ENCODE results near the gene KIF26B.

KIF26B gene

DNA sequence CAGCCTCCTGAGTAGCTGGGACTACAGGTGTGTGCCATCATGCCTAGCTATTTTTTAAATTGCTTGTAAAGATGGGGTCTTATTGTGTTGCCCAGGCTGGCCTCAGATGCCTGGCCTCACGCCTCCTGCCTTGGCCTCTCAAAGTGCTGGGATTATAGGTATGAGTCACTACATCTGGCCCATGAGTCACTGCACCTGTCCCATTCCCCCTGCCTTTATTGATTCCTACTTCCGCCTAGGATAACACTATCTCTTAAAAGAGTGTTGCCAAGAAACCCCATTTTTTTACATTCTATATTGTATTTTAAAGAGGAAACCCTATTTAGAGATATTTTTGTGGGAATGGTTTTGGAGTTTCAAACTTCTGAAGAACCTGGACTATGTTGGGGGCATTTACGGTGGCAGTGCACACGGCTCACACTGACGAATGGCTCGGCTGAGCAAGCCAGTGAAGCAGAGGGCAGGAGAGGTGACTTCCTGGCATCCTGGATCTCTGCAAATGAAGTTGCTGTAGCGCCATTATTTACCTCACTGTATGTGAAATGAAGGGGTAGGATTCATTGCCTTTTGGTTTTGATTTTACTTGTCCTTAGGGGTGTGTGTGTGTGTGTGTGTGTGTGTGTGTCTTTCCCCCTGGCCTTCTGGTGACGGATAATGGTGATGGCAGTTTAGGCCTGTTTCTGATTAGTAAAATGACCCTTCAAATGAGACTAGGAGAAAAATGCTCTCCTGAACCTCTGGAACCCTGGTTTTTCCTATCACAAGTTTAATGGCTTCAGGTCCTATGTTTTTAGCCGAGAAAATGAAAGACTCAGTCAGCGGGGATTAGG lies 22.5 kb downstream of the KIF26B start:
- Histone ChIP-seq H3K9me3 (ENCODE audit: insufficient read depth, low read length) (no peaks in the 10 kb centered on the region), H3K4me3 (ENCODE audit: low read length) (no peak overlapping the region), H4K20me1 (ENCODE audit: insufficient read depth, low read length) (no peaks in the 10 kb centered on the region), H3K27me3 (ENCODE audit: low read depth, low read length) (no peaks in the 10 kb centered on the region), H3K4me1 (ENCODE audit: low read length) (no peaks in the 10 kb centered on the region), H3K79me2 (ENCODE audit: low read length) (no peaks in the 10 kb centered on the region), H3K27ac (ENCODE audit: low read length) (no peak overlapping the region), H2AFZ (ENCODE audit: low read depth, low read length) (no peak overlapping the region), H3K36me3 (replicated peaks; ENCODE audit: low read depth, low read length) (no peaks in the 10 kb centered on the region), H3K4me2 (ENCODE audit: low read length) (no peak overlapping the region), H3K9ac (ENCODE audit: low read length) (no peak overlapping the region)
- no peak for TF ChIP-seq EZH2phosphoT487 (IDR thresholded peaks at IDR 0.05; ENCODE audit: low read depth)
- TF ChIP-seq, protein P1, sequence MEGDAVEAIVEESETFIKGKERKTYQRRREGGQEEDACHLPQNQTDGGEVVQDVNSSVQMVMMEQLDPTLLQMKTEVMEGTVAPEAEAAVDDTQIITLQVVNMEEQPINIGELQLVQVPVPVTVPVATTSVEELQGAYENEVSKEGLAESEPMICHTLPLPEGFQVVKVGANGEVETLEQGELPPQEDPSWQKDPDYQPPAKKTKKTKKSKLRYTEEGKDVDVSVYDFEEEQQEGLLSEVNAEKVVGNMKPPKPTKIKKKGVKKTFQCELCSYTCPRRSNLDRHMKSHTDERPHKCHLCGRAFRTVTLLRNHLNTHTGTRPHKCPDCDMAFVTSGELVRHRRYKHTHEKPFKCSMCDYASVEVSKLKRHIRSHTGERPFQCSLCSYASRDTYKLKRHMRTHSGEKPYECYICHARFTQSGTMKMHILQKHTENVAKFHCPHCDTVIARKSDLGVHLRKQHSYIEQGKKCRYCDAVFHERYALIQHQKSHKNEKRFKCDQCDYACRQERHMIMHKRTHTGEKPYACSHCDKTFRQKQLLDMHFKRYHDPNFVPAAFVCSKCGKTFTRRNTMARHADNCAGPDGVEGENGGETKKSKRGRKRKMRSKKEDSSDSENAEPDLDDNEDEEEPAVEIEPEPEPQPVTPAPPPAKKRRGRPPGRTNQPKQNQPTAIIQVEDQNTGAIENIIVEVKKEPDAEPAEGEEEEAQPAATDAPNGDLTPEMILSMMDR (IDR thresholded peaks at IDR 0.05; ENCODE audit: low read depth, low read length) = no peak

DNA sequence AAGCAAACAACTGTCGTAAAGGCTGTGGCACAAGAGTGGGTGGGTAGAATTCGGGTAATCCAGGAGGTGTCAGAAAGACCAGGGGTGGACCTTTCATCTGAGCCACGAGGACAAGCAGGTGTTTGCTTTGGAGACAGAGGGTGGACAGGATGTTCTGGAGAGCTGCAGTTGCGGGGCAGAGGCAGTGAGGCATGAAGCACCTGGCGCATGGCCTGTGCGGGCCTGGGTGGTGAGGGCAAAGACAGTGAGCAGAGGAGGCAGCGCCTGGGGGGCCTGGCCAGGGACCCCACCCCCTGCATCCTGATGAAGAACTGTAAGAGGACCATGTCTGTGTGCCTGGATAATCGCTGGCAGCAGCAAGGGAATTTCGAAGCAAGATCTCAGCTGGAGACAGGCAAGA lies 24.9 kb downstream of the KIF26B start:
- no peak overlapping the region for H2AFZ ChIP-seq (ENCODE audit: low read depth, low read length)
- TF ChIP-seq, protein P1 (IDR thresholded peaks at IDR 0.05; ENCODE audit: low read depth, low read length) = no peak
- TF ChIP-seq EZH2phosphoT487 (IDR thresholded peaks at IDR 0.05; ENCODE audit: low read depth) = no peak
- no peak overlapping the region for H3K4me3 ChIP-seq (ENCODE audit: low read length)
- H3K9ac ChIP-seq (ENCODE audit: low read length) = no peak overlapping the region
- H3K27me3 ChIP-seq (ENCODE audit: low read depth, low read length) = peaks cover 4% of the 10 kb centered on the region; the same call in 1 of the 2 replicates
- H3K27ac ChIP-seq (ENCODE audit: low read length) = no peak overlapping the region
- H3K4me2 ChIP-seq (ENCODE audit: low read length) = no peak overlapping the region
- no peaks in the 10 kb centered on the region for H3K4me1 ChIP-seq (ENCODE audit: low read length)
- H3K79me2 ChIP-seq (ENCODE audit: low read length) = no peaks in the 10 kb centered on the region
- H3K9me3 ChIP-seq (ENCODE audit: insufficient read depth, low read length) = no peaks in the 10 kb centered on the region
- no peaks in the 10 kb centered on the region for H4K20me1 ChIP-seq (ENCODE audit: insufficient read depth, low read length)
- H3K36me3 ChIP-seq (replicated peaks; ENCODE audit: low read depth, low read length) = no peaks in the 10 kb centered on the region

DNA sequence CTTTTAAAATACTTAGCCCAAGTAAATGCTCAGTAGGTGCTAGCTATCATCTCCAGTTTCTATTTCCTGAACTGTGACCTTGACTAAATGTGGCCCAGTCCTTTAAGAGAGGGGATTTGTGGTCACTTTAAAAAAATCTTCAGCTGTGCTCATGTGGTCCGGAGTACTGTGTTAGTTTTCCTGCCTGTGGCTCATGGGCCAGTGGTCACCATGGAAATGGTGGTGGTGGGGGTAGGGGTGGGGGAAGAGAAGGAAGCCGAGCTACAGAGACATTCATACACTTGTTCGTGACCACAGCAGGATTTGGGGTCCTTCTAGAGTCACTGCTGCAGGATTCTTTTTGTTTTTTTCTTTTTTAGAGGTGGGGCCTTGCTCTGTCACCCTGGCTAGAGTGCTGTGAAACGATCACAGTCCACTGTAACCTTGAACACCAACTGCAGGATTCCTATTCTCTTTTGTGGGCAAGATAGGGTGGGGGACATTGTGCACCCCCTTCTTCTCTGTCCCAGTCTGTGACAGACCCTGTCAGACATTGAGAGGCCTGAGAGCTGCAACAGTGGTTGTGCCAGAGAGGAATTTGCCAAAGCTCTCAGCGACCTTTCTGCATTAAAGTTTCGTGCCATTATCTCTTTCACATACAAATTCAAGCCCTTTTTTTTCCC lies 25.8 kb downstream of the KIF26B start:
- Histone ChIP-seq H3K4me1 (ENCODE audit: low read length) (no peaks in the 10 kb centered on the region), H3K4me2 (ENCODE audit: low read length) (no peak overlapping the region), H3K9me3 (ENCODE audit: insufficient read depth, low read length) (no peaks in the 10 kb centered on the region), H3K36me3 (replicated peaks; ENCODE audit: low read depth, low read length) (no peaks in the 10 kb centered on the region), H3K27me3 (ENCODE audit: low read depth, low read length) (peaks cover 4% of the 10 kb centered on the region; the same call in 1 of the 2 replicates), H2AFZ (ENCODE audit: low read depth, low read length) (no peak overlapping the region), H3K4me3 (ENCODE audit: low read length) (no peak overlapping the region), H4K20me1 (ENCODE audit: insufficient read depth, low read length) (no peaks in the 10 kb centered on the region), H3K9ac (ENCODE audit: low read length) (no peak overlapping the region), H3K27ac (ENCODE audit: low read length) (no peak overlapping the region), H3K79me2 (ENCODE audit: low read length) (no peaks in the 10 kb centered on the region)
- TF ChIP-seq, protein P1 (IDR thresholded peaks at IDR 0.05; ENCODE audit: low read depth, low read length) = no peak
- TF ChIP-seq EZH2phosphoT487 (IDR thresholded peaks at IDR 0.05; ENCODE audit: low read depth) = no peak

DNA sequence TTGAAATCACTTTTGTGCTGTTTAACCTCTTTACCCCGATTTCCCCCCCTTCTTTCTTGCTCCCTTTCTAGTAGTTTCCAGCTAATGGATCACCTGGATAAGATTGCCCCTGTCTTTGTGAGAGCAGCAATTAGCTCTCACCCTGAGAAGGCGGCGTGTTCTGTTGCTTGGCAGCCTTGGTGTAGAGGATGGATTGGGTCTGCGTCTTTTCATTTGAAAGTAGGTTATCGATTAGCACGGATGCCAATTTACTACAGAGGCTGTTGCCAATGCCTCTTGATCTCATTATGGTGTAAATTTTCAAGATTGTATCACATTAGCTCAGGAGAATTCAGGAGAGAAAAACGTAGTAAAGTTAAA lies 26.4 kb downstream of the KIF26B start:
- Histone ChIP-seq H3K4me2 (ENCODE audit: low read length) (no peak overlapping the region), H3K27ac (ENCODE audit: low read length) (no peak overlapping the region), H3K9me3 (ENCODE audit: insufficient read depth, low read length) (no peaks in the 10 kb centered on the region), H3K79me2 (ENCODE audit: low read length) (no peaks in the 10 kb centered on the region), H3K36me3 (replicated peaks; ENCODE audit: low read depth, low read length) (no peaks in the 10 kb centered on the region), H3K9ac (ENCODE audit: low read length) (no peak overlapping the region), H3K27me3 (ENCODE audit: low read depth, low read length) (peaks cover 4% of the 10 kb centered on the region; the same call in 1 of the 2 replicates), H3K4me3 (ENCODE audit: low read length) (no peak overlapping the region), H2AFZ (ENCODE audit: low read depth, low read length) (no peak overlapping the region), H4K20me1 (ENCODE audit: insufficient read depth, low read length) (no peaks in the 10 kb centered on the region), H3K4me1 (ENCODE audit: low read length) (no peaks in the 10 kb centered on the region)
- TF ChIP-seq, protein P1 (IDR thresholded peaks at IDR 0.05; ENCODE audit: low read depth, low read length) = no peak
- no peak for TF ChIP-seq EZH2phosphoT487 (IDR thresholded peaks at IDR 0.05; ENCODE audit: low read depth)

Measured in OCI-LY3 (cell line).